Activated naive CD8-positive, alpha-beta T cell treated with anti-CD3 and anti-CD28 coated beads, Interleukin-2, amount 10 ng/mL, durations not matched to agents 7 days and 5 days (primary cell): ENCODE measurements around the gene HSPA1A. TPM values are rescaled to one million over a fixed set of nuclear protein-coding genes. Genes with fewer than 3 reads are reported as not detected.
"Not testable (repeated sequence)": the region's sequence is repeated elsewhere in the genome, so short reads cannot be mapped to it uniquely, and the experiment has no call there.

ENCODE experiments used
- ATAC-seq: fragments of 150-1000 bp; cut with Tn5 transposase; one replicate; pipeline ENCODE4 v1.10.0; 2021; ENCODE audit warnings: low read depth, moderate library complexity
- POLR2A ChIA-PET: fragments of 350-600 bp; sonication (Branson Sonifier 250); formaldehyde crosslinking; loops from one replicate; lab custom pipeline; 2021; ENCODE audit warnings: antibody characterized with exemption; lab: Charles Lee
- DNase-seq: peaks from one replicate; pipeline ENCODE4 v3.0.0; 2021
- H3K27ac Mint-ChIP-seq: one replicate; pipeline ENCODE4 v1.8.0; 2022; ENCODE audit warnings: mild to moderate bottlenecking, mixed read lengths
- H3K27me3 Mint-ChIP-seq: one replicate; pipeline ENCODE4 v1.8.0; 2022; ENCODE audit warnings: mild to moderate bottlenecking, moderate library complexity, mixed read lengths
- H3K36me3 Mint-ChIP-seq: one replicate; pipeline ENCODE4 v1.8.0; 2021; ENCODE audit warnings: mild to moderate bottlenecking, mixed read lengths
- H3K4me1 Mint-ChIP-seq: one replicate; pipeline ENCODE4 v1.8.0; 2021; ENCODE audit warnings: mixed read lengths
- H3K4me3 Mint-ChIP-seq: one replicate; pipeline ENCODE4 v1.8.0; 2022; ENCODE audit warnings: mild to moderate bottlenecking, moderate library complexity, mixed read lengths
- H3K9me3 Mint-ChIP-seq: one replicate; pipeline ENCODE4 v1.8.0; 2021; ENCODE audit warnings: mixed read lengths
- total RNA-seq, 2 experiments: library from RNA; stranded (reverse); gene quantifications; one replicate each; pipeline ENCODE4 v1.2.3, GENCODE V29; 2021

Gene HSPA1A
- total RNA-seq, 2 experiments from 2014 or later = 62.2 to 63.5 TPM

- H3K36me3 Mint-ChIP-seq = peaks cover 39% of the 10 kb centered on the region
- peaks cover 34% of the 10 kb centered on the region for H3K4me1 Mint-ChIP-seq
- peak overlapping the region; percentile 93 for H3K27ac Mint-ChIP-seq
- ATAC-seq (peak; percentile 52), DNase-seq (peak; percentile 81)
- H3K4me3 Mint-ChIP-seq = peak overlapping the region; percentile 84
- no peaks in the 10 kb centered on the region for H3K9me3 Mint-ChIP-seq
- no peaks in the 10 kb centered on the region for H3K27me3 Mint-ChIP-seq
- POLR2A ChIA-PET = interaction anchor here (0.6 to 3.1 kb wide), 22 partner anchors 9 to 340 kb away, joined by 3 to 30 read pairs (median 4); partner anchors contain the start of genes ABHD16A, ATP6V1G2, BAG6 and CLIC1
These were observed 19.3 kb downstream of the HSPA1A start for GRCh38 chr6:31834367-31835250.

GRCh38 chr6:31836047-31836473 lies 20.7 kb downstream of the HSPA1A start:
- Mint-ChIP-seq H3K4me1 (peaks cover 31% of the 10 kb centered on the region), H3K36me3 (peaks cover 43% of the 10 kb centered on the region), H3K27ac (peak overlapping the region; percentile 93), H3K4me3 (peak overlapping the region; percentile 84), H3K9me3 (no peaks in the 10 kb centered on the region), H3K27me3 (no peaks in the 10 kb centered on the region)
- no peak for ATAC-seq
- no peak for DNase-seq
- POLR2A ChIA-PET = interaction anchor here (0.7 to 3.1 kb wide), 16 partner anchors 9 to 341 kb away, joined by 3 to 30 read pairs (median 4); partner anchors contain the start of genes ABHD16A, BAG6, DDX39B and HSPA1B

DNA sequence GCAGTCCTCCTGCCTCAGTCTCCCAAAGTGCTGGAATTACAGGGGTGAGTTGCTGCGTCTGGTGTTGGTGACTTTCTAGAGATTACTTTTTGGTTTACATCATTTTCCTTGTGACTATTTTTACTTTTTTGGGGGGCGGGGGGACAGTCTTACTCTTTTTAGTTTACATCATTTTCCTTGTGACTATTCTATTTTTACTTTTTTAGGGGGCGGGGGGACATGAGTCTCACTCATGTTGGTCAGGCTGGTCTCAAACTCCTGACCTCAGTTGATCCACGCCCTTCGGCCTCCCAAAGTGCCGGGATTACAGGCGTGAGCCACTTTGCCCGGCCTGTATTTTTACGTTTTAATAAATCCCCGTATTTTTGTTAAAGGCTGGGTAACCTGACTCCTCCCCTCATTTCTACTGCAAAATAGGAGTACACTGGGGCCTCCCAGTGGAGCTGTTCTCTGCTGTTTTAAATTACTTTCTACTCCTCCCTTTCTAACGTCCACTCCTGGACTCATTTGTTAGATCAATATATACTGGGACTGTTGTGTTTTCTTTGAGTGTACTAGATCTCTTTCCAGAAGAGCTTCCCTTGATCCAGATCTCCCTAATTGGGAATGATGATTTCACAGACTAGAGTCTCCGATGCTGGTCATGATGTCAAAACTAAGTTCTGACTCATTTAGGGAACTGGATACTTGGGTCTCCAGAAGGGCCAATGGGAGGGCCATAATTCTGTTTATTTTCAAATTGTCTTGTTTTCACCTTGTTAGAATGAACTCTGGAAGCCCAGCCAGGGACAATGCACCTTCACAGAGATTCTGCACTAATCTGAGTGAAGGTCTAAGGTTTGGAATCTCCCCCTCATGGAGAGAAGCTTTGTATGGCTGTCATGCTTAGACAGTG lies 21.4 kb downstream of the HSPA1A start:
- POLR2A ChIA-PET = interaction anchor here (0.7 to 3.1 kb wide), 13 partner anchors 9 to 342 kb away, joined by 3 to 30 read pairs (median 4); partner anchors contain the start of genes C6orf47, DDX39B, EHMT2 and HSPA1B
- H3K4me1 Mint-ChIP-seq = peaks cover 31% of the 10 kb centered on the region
- peak overlapping the region; percentile 84 for H3K4me3 Mint-ChIP-seq
- DNase-seq (no peak), ATAC-seq (no peak)
- peak overlapping the region; percentile 93 for H3K27ac Mint-ChIP-seq
- H3K27me3 Mint-ChIP-seq = no peaks in the 10 kb centered on the region
- no peaks in the 10 kb centered on the region for H3K9me3 Mint-ChIP-seq
- H3K36me3 Mint-ChIP-seq = peaks cover 46% of the 10 kb centered on the region

DNA sequence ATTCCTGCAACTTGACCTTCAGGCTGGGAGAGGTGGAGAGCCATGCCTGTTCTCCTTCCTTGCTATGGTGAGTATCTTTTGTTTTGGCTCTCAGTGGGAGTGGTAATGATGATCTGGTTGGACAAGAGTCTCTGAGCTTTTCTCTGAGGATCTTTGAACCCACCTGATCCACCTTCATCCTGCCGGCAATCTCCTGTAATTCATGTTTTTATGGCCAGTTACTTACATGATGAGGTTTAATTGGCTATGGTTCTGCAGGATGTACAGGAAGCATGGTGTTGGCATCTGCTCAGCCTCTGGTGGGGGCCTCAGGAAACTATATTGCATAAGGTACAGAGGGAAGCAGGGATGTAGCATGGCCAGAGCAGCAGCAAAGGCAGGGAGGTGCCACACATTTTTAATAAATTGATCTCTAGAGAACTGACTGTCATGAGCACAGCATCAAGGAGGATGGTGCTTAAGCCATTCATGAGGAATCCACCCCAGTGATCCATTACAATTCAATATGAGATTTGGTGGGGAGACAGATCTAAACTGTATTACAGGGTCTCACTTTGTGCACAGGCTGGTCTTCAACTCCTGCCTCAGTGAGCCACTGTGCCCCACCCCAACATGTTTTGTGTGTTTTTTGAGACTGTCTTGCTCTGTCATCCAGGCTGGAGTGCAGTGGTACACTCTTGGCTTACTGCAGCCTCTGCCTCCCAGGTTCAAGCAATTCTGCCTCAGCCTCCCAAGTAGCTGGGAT lies 22.2 kb downstream of the HSPA1A start:
- POLR2A ChIA-PET = interaction anchor here (0.9 to 3.0 kb wide), 6 partner anchors 22 to 296 kb away, joined by 3 to 30 read pairs (median 4); partner anchors contain the start of genes C6orf47, DDX39B, EHMT2 and LSM2
- Mint-ChIP-seq H3K4me3 (peak overlapping the region; percentile 84), H3K27ac (peak overlapping the region; percentile 93), H3K4me1 (peaks cover 31% of the 10 kb centered on the region), H3K27me3 (no peaks in the 10 kb centered on the region), H3K9me3 (no peaks in the 10 kb centered on the region), H3K36me3 (peaks cover 50% of the 10 kb centered on the region)
- ATAC-seq (no peak), DNase-seq (no peak)

- not testable (repeated sequence) for H3K27me3 Mint-ChIP-seq, H3K9me3 Mint-ChIP-seq, DNase-seq, ATAC-seq
- Mint-ChIP-seq H3K4me3 (peak overlapping the region; percentile 84), H3K27ac (peak overlapping the region; percentile 93), H3K4me1 (peaks cover 31% of the 10 kb centered on the region), H3K36me3 (peaks cover 50% of the 10 kb centered on the region)
- POLR2A ChIA-PET = interaction anchor here (0.6 to 1.5 kb wide), 4 partner anchors 11 to 109 kb away, joined by 3 to 5 read pairs (median 4); partner anchors contain the start of genes DDAH2, EHMT2 and LSM2
These were observed 22.8 kb downstream of the HSPA1A start for GRCh38 chr6:31838114-31838553.

DNA sequence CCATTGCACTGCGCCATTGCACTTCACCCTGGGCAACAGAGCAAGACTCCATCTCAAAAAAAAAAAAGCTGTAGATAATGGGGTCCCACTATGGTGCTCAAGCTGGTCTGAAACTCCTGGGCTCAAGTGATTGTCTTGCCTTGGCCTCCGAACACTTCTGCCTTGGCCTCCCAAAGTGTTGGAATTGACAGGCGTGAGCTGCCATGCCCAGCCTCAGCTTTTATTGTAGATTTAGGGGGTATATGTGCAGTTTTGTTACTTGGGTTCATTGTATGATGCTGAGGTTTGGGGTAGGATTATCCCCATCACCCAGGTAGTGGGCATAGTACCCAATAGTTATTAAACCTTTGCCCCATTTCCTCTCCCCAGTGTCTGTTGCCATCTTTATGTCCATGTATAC lies 23.6 kb downstream of the HSPA1A start:
- H3K27ac Mint-ChIP-seq = peak overlapping the region; percentile 45
- no peak for DNase-seq
- no peaks in the 10 kb centered on the region for H3K9me3 Mint-ChIP-seq
- H3K4me1 Mint-ChIP-seq = peaks cover 29% of the 10 kb centered on the region
- H3K4me3 Mint-ChIP-seq = peak overlapping the region; percentile 50
- H3K27me3 Mint-ChIP-seq = no peaks in the 10 kb centered on the region
- ATAC-seq = no peak
- peaks cover 50% of the 10 kb centered on the region for H3K36me3 Mint-ChIP-seq
- POLR2A ChIA-PET = interaction anchor here (0.6 to 1.5 kb wide), 4 partner anchors 10 to 187 kb away, joined by 3 to 5 read pairs (median 4); partner anchors contain the start of genes BAG6, DDAH2 and LSM2

DNA sequence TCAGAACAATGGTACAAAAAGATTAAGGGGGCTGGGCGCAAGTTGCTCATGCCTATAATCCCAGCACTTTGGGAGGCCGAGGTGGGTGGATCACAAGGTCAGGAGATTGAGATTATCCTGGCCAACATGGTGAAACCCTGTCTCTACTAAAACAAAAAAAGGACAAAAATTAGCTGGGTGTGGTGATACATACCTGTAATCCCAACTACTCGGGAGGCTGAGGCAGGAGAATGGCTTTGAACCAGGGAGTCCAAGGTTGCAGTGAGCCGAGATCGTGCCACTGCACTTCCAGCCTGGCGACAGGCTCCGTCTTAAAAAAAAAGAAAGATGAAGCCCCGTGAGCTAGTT lies 24.4 kb downstream of the HSPA1A start:
- Mint-ChIP-seq H3K36me3 (peaks cover 49% of the 10 kb centered on the region), H3K4me1 (peaks cover 29% of the 10 kb centered on the region)
- POLR2A ChIA-PET = interaction anchor here (0.7 to 1.3 kb wide), 2 partner anchors 23 to 224 kb away, joined by 3 read pairs; partner anchors contain the start of gene NEU1
- not testable (repeated sequence) for ATAC-seq, DNase-seq, H3K9me3 Mint-ChIP-seq, H3K27ac Mint-ChIP-seq, H3K4me3 Mint-ChIP-seq, H3K27me3 Mint-ChIP-seq

DNA sequence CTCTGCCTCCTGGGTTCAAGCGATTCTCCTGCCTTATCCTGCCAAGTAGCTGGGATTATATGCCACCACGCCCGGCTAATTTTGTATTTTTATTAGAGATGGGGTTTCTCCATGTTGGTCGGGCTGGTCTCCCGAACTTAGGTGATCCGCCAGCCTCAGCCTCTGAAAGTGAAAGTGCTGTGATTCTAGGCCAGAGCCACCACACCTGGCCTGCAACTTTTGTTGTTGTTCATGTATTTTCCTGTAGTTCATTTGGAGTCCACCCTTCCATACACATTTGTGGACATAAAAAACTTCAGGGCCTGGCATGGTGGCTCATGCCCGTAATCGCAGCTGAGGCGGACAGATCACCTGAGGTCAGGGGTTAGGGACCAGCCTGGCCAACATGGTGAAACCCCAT lies 26.7 kb downstream of the HSPA1A start:
- POLR2A ChIA-PET = no interaction called here
- DNase-seq (no peak), ATAC-seq (no peak)
- H3K27ac Mint-ChIP-seq = no peak overlapping the region
- no peaks in the 10 kb centered on the region for H3K9me3 Mint-ChIP-seq
- no peak overlapping the region for H3K4me3 Mint-ChIP-seq
- H3K36me3 Mint-ChIP-seq = peaks cover 42% of the 10 kb centered on the region
- H3K27me3 Mint-ChIP-seq = no peaks in the 10 kb centered on the region
- peaks cover 22% of the 10 kb centered on the region for H3K4me1 Mint-ChIP-seq

GRCh38 chr6:31844507-31844906 lies 29.2 kb downstream of the HSPA1A start:
- Mint-ChIP-seq H3K4me3 (no peak overlapping the region), H3K9me3 (no peaks in the 10 kb centered on the region), H3K4me1 (peaks cover 9% of the 10 kb centered on the region), H3K36me3 (peaks cover 28% of the 10 kb centered on the region), H3K27me3 (no peaks in the 10 kb centered on the region), H3K27ac (no peak overlapping the region)
- no peak for DNase-seq
- no peak for ATAC-seq
- POLR2A ChIA-PET = interaction anchor here (1.4 kb wide), 1 partner anchor 18 kb away, joined by 5 read pairs; the partner anchor contains the start of gene NEU1

- H3K27ac Mint-ChIP-seq = no peak overlapping the region
- H3K4me1 Mint-ChIP-seq = peaks cover 3% of the 10 kb centered on the region
- no peaks in the 10 kb centered on the region for H3K27me3 Mint-ChIP-seq
- peaks cover 8% of the 10 kb centered on the region for H3K36me3 Mint-ChIP-seq
- ATAC-seq (no peak), DNase-seq (no peak)
- no peak overlapping the region for H3K4me3 Mint-ChIP-seq
- H3K9me3 Mint-ChIP-seq = no peaks in the 10 kb centered on the region
- POLR2A ChIA-PET = interaction anchor here (0.7 to 1.1 kb wide), 3 partner anchors 13 to 379 kb away, joined by 3 to 5 read pairs (median 4); partner anchors contain the start of gene HSPA1B
These were observed 32.1 kb downstream of the HSPA1A start for GRCh38 chr6:31847276-31847978.

GRCh38 chr6:31850765-31851484 lies 35.6 kb downstream of the HSPA1A start:
- Mint-ChIP-seq H3K4me3 (no peak overlapping the region), H3K9me3 (no peaks in the 10 kb centered on the region)

More at GRCh38 chr6:31850765-31851484, 35.6 kb downstream of the HSPA1A start:
- H3K27me3 Mint-ChIP-seq = no peaks in the 10 kb centered on the region
- POLR2A ChIA-PET = interaction anchor here (0.6 kb wide), 1 partner anchor 119 kb away, joined by 3 read pairs; no protein-coding TSS in a partner anchor
- no peaks in the 10 kb centered on the region for H3K4me1 Mint-ChIP-seq
- no peaks in the 10 kb centered on the region for H3K36me3 Mint-ChIP-seq
- H3K27ac Mint-ChIP-seq = no peak overlapping the region
- DNase-seq (no peak), ATAC-seq (no peak)
